GM21786 (cell line): Measurements from ENCODE around the gene C16orf89.

Experiments
- ATAC-seq: cut with Tn5 transposase; IDR thresholded peaks from one replicate; pipeline ENCODE4 v1.9.1; 2021; ENCODE audit not compliant: unreplicated experiment

The C16orf89 gene

GRCh38 chr16:5010576-5011329, 55.0 kb downstream of the C16orf89 start:
- no peak for ATAC-seq

GRCh38 chr16:5008311-5008731, 57.4 kb downstream of the C16orf89 start:
- no peak for ATAC-seq

DNA sequence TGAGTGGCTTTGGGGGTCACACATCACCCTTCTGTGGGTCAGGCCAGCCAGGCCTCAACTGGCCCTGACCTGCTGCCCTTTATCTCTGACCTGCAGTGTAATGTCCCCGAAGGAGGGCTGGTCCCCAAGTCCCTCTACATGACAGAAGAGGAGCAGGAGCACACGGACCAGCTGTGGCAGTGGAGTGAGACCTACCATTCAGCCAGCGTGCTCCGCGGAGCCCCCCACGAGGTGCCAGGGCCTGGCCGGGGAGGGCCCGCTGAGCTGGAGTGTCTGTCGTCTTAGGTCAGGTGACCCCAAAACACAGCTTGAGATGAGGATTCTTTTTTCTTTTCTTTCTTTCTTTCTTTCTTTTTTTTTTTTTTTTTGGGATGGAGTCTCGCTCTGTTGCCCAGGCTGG, 58.5 kb downstream of the C16orf89 start:
- no peak for ATAC-seq

- no peak for ATAC-seq
Observed at GRCh38 chr16:5006348-5007193, 59.2 kb downstream of the C16orf89 start.

- ATAC-seq, result no peak
Observed at GRCh38 chr16:5005916-5006315, 59.8 kb downstream of the C16orf89 start.

- no peak for ATAC-seq
Observed at GRCh38 chr16:5004311-5004710, 61.4 kb downstream of the C16orf89 start.

GRCh38 chr16:5003828-5004227, 61.9 kb downstream of the C16orf89 start:
- ATAC-seq, result no peak

- ATAC-seq, result no peak
Observed at GRCh38 chr16:5003211-5003610, 62.5 kb downstream of the C16orf89 start.

DNA sequence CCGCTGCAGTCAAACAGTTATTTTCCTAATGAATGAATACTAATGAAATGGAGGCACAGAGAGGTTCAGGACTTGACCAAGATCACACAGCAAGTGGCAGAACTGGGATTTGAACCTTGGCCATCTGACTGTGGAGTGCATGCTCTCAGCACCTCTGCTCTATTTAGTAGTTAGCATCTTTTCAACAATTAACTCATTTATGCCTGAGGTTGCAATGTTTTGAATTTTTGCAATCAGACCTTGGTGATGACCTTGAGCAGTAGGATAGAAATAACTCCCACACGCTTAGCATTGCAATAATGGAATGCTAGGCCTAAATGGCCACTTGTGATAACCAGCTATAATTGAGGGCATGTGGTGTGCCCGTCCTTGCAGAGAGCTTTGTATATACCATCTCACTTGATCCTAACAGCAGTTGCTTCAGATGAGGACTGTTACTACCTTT, 63.0 kb downstream of the C16orf89 start:
- ATAC-seq, result no peak

DNA sequence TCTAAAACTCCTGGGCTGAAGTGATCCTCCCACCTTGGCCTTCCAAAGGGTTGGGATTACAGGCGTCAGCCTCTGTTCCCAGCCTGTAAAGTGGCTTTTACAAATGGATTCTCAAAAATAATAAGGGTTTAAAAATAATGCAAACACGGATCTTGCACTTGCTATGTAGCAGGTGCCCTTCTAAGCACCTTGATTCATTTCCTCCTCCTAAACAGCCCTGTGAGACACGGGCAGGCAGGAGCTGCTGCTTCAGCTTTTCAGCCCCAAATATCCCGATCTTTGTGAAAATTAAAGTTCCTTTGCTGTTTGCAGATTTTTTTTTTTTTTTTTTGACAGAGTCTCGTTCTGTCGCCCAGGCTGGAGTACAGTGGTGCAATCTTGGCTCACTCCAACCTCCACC, 63.8 kb downstream of the C16orf89 start:
- ATAC-seq, result no peak

DNA sequence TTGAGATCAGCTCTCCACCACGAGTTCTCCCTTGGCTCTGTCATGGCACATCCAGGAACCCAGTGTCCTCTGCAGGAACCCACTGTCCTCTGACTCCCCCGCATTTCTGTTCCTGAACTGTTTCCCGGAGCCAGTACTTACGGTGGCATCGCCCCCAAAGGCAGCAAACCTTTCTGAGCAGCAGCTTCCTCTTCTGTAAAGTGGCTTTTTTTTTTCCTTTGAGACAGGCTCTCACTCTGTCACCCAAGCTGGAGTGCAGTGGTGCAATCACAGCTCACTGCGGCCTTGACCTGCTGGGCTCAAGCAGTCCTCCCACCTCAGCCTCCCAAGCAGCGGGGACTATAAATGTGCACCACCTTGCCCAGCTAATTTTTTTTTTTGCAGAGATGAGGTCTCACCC, 64.2 kb downstream of the C16orf89 start:
- ATAC-seq, result no peak

GRCh38 chr16:5000573-5001001, 65.2 kb downstream of the C16orf89 start:
- no peak for ATAC-seq

- no peak for ATAC-seq
Observed at GRCh38 chr16:4994719-4995434, 70.9 kb downstream of the C16orf89 start.
